A549 treated with Mapracorat at 1 μM for 4 hours (cell line): Measurements from ENCODE around the gene IFI27L2. TPM values are rescaled to one million over a fixed set of nuclear protein-coding genes. Genes with fewer than 3 reads are reported as not detected.

Source experiments
- total RNA-seq: library from RNA; stranded (reverse); fragments of 200-300 nt; extraction: Qiagen RNA extraction; gene quantifications from 5 replicates; pipeline ENCODE4 v1.2.3, GENCODE V29; 2022

Gene IFI27L2
- 53.0 to 60.8 TPM (median 60.8 TPM) in 5 replicates for total RNA-seq

DNA sequence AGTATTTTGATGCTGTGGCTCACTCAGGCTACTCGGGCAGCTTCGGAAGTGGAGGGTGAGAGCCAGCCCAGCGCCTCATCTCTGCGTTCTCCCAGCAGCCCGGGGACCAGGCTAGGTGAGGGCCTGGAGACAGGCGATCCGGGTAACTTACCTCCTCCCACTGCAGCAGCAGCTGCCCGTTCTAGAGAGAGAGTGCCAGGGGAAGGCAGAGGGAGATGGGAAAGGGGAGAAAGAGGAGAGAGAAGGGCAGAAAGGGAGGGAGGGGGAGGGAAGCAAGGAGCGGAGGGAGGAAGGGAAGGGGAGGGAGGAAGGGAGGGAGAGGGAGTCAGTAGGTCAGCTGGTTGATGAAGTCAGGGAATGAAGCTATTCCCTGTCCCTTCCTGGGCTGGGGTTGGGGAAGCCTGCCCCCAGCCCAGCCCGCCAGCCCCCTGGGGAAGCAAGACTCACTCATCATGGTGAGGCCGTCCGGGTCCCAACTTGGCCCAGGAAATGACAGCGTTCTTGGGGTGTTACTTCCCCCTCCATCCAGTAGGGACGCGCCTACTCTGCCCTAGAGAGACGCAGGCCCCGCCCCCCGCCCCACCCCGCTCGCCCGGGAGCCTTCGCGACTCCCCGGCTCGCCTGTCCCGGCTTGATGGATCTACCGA, at the start of gene IFI27L2:
IFI27L2 (minus strand) TSS at position 494 of the 647 bp plus-strand sequence; CDS start at position 454, 40 bp downstream.

GRCh38 chr14:94173885-94174603, 44.6 kb upstream of the IFI27L2 start, which contains the start of gene PPP4R4:
Gene PPP4R4 (plus strand): TSS chr14:94174322. CDS start chr14:94174466, 144 bp downstream.

GRCh38 chr14:94110552-94111181, 18.7 kb downstream of the IFI27L2 start, which contains the start of gene IFI27:
Gene IFI27 (plus strand): TSS chr14:94110736.

GRCh38 chr14:94080621-94081385, 48.6 kb downstream of the IFI27L2 start, which contains the start of the genes DDX24 and IFI27L1:
Gene DDX24 (minus strand): TSS chr14:94081202. CDS start chr14:94079742, 1,460 bp downstream.
Gene IFI27L1 (plus strand): TSS chr14:94081310. CDS start chr14:94096938, 15,628 bp downstream.

Other genes starting within 250 kb of the IFI27L2 start
- not detected in 5 replicates for gene FAM181A, start 202.3 kb downstream of the IFI27L2 start, total RNA-seq
- 0.67 to 1.4 TPM (median 0.80 TPM) in 5 replicates for gene ASB2, start 153.0 kb downstream of the IFI27L2 start, total RNA-seq
- not detected in 5 replicates for gene CCDC197, start 132.3 kb downstream of the IFI27L2 start, total RNA-seq
- gene OTUB2, start 103.3 kb downstream of the IFI27L2 start, total RNA-seq: 2.5 to 3.6 TPM (median 3.0 TPM) in 5 replicates
- gene DDX24, start 48.4 kb downstream of the IFI27L2 start, total RNA-seq: 176 to 188 TPM (median 182 TPM) in 5 replicates
- gene IFI27L1, start 48.3 kb downstream of the IFI27L2 start, total RNA-seq: 19.1 to 22.6 TPM (median 20.0 TPM) in 5 replicates
- 0.49 to 1.5 TPM (median 1.2 TPM) in 5 replicates for gene IFI27, start 18.9 kb downstream of the IFI27L2 start, total RNA-seq
- gene PPP4R4, start 44.7 kb upstream of the IFI27L2 start, total RNA-seq: 0.21 to 0.60 TPM (median 0.42 TPM) in 5 replicates
- not detected in 5 replicates for gene SERPINA10, start 163.7 kb upstream of the IFI27L2 start, total RNA-seq
- 0.81 to 1.6 TPM (median 0.88 TPM) in 5 replicates for gene SERPINA6, start 193.7 kb upstream of the IFI27L2 start, total RNA-seq
- gene SERPINA2, start 237.1 kb upstream of the IFI27L2 start, total RNA-seq: not detected in 5 replicates